WTC11 (cell line): Measurements from ENCODE around the gene DLG1.

Experiments
- FOXP1 ChIP-seq: sonication (generic); formaldehyde crosslinking; IDR thresholded peaks from 2 replicates; pipeline ENCODE4 v1.8.0; 2022; ENCODE audit warnings: missing genetic modification reagents, mild to moderate bottlenecking, moderate library complexity, borderline replicate concordance
- NR3C1 ChIP-seq: sonication (generic); formaldehyde crosslinking; conservative IDR thresholded peaks from 2 replicates; pipeline ENCODE4 v1.8.1; 2023; ENCODE audit warnings: low read depth, mild to moderate bottlenecking, missing genetic modification reagents
- ZNF232 ChIP-seq: sonication (generic); formaldehyde crosslinking; IDR thresholded peaks from 2 replicates; pipeline ENCODE4 v1.8.0; 2022; ENCODE audit warnings: mild to moderate bottlenecking, missing genetic modification reagents
- TF ChIP-seq, protein P1 (sequence below): sonication (generic); formaldehyde crosslinking; conservative IDR thresholded peaks from 2 replicates; pipeline ENCODE4 v1.8.1; 2022; ENCODE audit warnings: mild to moderate bottlenecking, missing genetic modification reagents
- TF ChIP-seq, protein P2 (sequence below): fragments of 200-600 bp; IDR thresholded peaks from 2 replicates; pipeline ENCODE4 v1.8.0; 2022; ENCODE audit warnings: antibody characterized with exemption
- TF ChIP-seq, protein P3 (sequence below): sonication (generic); formaldehyde crosslinking; IDR thresholded peaks from 2 replicates; pipeline ENCODE4 v1.8.0; 2022; ENCODE audit warnings: mild to moderate bottlenecking, missing genetic modification reagents
- TF ChIP-seq, protein P4 (sequence below): sonication (generic); formaldehyde crosslinking; IDR thresholded peaks from 2 replicates; pipeline ENCODE4 v1.8.1; 2022; ENCODE audit warnings: mild to moderate bottlenecking, moderate library complexity, missing genetic modification reagents
- TF ChIP-seq, protein P5 (sequence below): sonication (generic); formaldehyde crosslinking; IDR thresholded peaks from 2 replicates; pipeline ENCODE4 v1.8.1; 2023; ENCODE audit warnings: mild to moderate bottlenecking, missing genetic modification reagents, moderate library complexity
- TF ChIP-seq, protein P6 (sequence below): sonication (generic); formaldehyde crosslinking; IDR thresholded peaks from 2 replicates; pipeline ENCODE4 v1.8.1; 2022; ENCODE audit warnings: low read depth, missing genetic modification reagents, borderline replicate concordance

DNA sequence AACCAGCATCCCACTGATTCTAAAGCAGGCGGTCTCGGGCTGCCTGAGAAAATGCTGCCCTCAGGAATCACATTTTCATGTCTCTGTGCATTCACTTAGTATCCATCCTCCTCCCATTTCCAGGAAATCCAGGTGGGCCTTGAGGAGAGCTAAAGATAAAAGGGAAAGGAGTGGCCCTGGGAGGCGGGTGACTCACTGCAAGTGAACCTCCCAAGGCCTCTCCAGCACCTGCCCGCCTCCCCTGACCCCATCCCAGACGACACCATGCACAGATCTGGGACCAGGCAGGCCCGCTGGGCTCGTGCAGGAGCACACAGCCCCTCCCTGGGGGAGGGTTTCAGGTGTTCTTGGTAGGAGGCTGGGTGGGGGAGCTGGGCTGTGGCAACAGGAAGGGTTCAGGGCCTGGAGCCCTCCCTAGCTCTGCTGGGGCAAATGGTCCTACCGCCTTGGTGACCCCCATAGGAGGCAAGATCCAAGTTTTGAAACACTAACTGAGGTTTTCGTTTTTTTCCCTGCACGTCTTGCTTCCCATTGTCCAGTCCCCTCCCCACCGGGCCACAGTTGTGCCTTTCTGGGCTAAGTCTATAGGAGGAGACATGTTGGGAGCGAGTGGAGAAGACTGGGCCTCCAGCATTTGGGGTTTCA is 291.0 kb downstream of the DLG1 start:
- TF ChIP-seq FOXP1 (CRISPR knock-in tag) = no peak
- TF ChIP-seq, protein P1, sequence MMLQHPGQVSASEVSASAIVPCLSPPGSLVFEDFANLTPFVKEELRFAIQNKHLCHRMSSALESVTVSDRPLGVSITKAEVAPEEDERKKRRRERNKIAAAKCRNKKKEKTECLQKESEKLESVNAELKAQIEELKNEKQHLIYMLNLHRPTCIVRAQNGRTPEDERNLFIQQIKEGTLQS (CRISPR knock-in tag) = no peak
- TF ChIP-seq, protein P2, sequence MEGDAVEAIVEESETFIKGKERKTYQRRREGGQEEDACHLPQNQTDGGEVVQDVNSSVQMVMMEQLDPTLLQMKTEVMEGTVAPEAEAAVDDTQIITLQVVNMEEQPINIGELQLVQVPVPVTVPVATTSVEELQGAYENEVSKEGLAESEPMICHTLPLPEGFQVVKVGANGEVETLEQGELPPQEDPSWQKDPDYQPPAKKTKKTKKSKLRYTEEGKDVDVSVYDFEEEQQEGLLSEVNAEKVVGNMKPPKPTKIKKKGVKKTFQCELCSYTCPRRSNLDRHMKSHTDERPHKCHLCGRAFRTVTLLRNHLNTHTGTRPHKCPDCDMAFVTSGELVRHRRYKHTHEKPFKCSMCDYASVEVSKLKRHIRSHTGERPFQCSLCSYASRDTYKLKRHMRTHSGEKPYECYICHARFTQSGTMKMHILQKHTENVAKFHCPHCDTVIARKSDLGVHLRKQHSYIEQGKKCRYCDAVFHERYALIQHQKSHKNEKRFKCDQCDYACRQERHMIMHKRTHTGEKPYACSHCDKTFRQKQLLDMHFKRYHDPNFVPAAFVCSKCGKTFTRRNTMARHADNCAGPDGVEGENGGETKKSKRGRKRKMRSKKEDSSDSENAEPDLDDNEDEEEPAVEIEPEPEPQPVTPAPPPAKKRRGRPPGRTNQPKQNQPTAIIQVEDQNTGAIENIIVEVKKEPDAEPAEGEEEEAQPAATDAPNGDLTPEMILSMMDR = no peak
- TF ChIP-seq, protein P3, sequence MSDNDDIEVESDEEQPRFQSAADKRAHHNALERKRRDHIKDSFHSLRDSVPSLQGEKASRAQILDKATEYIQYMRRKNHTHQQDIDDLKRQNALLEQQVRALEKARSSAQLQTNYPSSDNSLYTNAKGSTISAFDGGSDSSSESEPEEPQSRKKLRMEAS = no peak
- TF ChIP-seq, protein P4, sequence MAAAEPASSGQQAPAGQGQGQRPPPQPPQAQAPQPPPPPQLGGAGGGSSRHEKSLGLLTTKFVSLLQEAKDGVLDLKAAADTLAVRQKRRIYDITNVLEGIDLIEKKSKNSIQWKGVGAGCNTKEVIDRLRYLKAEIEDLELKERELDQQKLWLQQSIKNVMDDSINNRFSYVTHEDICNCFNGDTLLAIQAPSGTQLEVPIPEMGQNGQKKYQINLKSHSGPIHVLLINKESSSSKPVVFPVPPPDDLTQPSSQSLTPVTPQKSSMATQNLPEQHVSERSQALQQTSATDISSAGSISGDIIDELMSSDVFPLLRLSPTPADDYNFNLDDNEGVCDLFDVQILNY (CRISPR knock-in tag) = no peak
- TF ChIP-seq ZNF232 (CRISPR knock-in tag) = no peak
- TF ChIP-seq, protein P5, sequence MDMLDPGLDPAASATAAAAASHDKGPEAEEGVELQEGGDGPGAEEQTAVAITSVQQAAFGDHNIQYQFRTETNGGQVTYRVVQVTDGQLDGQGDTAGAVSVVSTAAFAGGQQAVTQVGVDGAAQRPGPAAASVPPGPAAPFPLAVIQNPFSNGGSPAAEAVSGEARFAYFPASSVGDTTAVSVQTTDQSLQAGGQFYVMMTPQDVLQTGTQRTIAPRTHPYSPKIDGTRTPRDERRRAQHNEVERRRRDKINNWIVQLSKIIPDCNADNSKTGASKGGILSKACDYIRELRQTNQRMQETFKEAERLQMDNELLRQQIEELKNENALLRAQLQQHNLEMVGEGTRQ (CRISPR knock-in tag) = no peak
- no peak for TF ChIP-seq NR3C1
- TF ChIP-seq, protein P6, sequence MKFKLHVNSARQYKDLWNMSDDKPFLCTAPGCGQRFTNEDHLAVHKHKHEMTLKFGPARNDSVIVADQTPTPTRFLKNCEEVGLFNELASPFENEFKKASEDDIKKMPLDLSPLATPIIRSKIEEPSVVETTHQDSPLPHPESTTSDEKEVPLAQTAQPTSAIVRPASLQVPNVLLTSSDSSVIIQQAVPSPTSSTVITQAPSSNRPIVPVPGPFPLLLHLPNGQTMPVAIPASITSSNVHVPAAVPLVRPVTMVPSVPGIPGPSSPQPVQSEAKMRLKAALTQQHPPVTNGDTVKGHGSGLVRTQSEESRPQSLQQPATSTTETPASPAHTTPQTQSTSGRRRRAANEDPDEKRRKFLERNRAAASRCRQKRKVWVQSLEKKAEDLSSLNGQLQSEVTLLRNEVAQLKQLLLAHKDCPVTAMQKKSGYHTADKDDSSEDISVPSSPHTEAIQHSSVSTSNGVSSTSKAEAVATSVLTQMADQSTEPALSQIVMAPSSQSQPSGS (CRISPR knock-in tag) = no peak
